Activated naive CD8-positive, alpha-beta T cell treated with anti-CD3 and anti-CD28 coated beads, Interleukin-2, amount 10 ng/mL, durations not matched to agents 7 days and 5 days (primary cell): Measurements from ENCODE around the gene ZGPAT. TPM values are rescaled to one million over a fixed set of nuclear protein-coding genes. Genes with fewer than 3 reads are reported as not detected.
A peak's percentile ranks its signal among the peaks of the same experiment; 100 is the strongest.

Experiments used
- ATAC-seq: fragments of 150-1000 bp; cut with Tn5 transposase; one replicate; pipeline ENCODE4 v1.10.0; 2021; ENCODE audit warnings: low read depth, moderate library complexity
- POLR2A ChIA-PET: fragments of 350-600 bp; sonication (Branson Sonifier 250); formaldehyde crosslinking; loops from one replicate; lab custom pipeline; 2021; ENCODE audit warnings: antibody characterized with exemption; lab: Charles Lee
- DNase-seq: peaks from one replicate; pipeline ENCODE4 v3.0.0; 2021
- H3K27ac Mint-ChIP-seq: one replicate; pipeline ENCODE4 v1.8.0; 2022; ENCODE audit warnings: mild to moderate bottlenecking, mixed read lengths
- H3K27me3 Mint-ChIP-seq: one replicate; pipeline ENCODE4 v1.8.0; 2022; ENCODE audit warnings: mild to moderate bottlenecking, moderate library complexity, mixed read lengths
- H3K36me3 Mint-ChIP-seq: one replicate; pipeline ENCODE4 v1.8.0; 2021; ENCODE audit warnings: mild to moderate bottlenecking, mixed read lengths
- H3K4me1 Mint-ChIP-seq: one replicate; pipeline ENCODE4 v1.8.0; 2021; ENCODE audit warnings: mixed read lengths
- H3K4me3 Mint-ChIP-seq: one replicate; pipeline ENCODE4 v1.8.0; 2022; ENCODE audit warnings: mild to moderate bottlenecking, moderate library complexity, mixed read lengths
- H3K9me3 Mint-ChIP-seq: one replicate; pipeline ENCODE4 v1.8.0; 2021; ENCODE audit warnings: mixed read lengths
- total RNA-seq, 2 experiments: library from RNA; stranded (reverse); gene quantifications; one replicate each; pipeline ENCODE4 v1.2.3, GENCODE V29; 2021

Gene ZGPAT
- total RNA-seq, 2 experiments from 2014 or later: 43.0 to 44.5 TPM

DNA sequence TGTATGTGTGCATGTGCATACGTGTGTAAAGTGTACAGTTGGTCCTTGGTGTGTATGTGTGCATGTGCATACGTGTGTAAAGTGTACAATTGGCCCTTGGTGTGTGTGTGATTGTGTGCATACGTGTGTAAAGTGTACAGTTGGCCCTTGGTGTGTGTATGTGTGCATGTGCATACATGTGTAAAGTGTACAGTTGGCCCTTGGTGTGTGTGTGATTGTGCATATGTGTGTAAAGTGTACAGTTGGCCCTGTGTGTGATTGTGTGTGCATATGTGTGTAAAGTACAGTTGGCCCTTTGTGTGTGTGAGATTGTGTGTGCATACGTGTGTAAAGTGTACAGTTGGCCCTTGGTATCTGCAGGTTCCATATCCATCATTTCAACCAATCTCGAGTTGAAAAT lies 23.6 kb downstream of the ZGPAT start:
- Mint-ChIP-seq H3K36me3 (peaks cover 22% of the 10 kb centered on the region), H3K4me3 (no peak overlapping the region), H3K27ac (no peak overlapping the region), H3K9me3 (peaks cover 2% of the 10 kb centered on the region), H3K4me1 (peaks cover 30% of the 10 kb centered on the region), H3K27me3 (no peaks in the 10 kb centered on the region)
- POLR2A ChIA-PET: interaction anchor here (0.7 to 4.2 kb wide), 2 partner anchors 23 to 515 kb away, joined by 3 to 21 read pairs; partner anchors contain the start of genes ARFRP1 and ZGPAT
- ATAC-seq: no peak
- DNase-seq: no peak

DNA sequence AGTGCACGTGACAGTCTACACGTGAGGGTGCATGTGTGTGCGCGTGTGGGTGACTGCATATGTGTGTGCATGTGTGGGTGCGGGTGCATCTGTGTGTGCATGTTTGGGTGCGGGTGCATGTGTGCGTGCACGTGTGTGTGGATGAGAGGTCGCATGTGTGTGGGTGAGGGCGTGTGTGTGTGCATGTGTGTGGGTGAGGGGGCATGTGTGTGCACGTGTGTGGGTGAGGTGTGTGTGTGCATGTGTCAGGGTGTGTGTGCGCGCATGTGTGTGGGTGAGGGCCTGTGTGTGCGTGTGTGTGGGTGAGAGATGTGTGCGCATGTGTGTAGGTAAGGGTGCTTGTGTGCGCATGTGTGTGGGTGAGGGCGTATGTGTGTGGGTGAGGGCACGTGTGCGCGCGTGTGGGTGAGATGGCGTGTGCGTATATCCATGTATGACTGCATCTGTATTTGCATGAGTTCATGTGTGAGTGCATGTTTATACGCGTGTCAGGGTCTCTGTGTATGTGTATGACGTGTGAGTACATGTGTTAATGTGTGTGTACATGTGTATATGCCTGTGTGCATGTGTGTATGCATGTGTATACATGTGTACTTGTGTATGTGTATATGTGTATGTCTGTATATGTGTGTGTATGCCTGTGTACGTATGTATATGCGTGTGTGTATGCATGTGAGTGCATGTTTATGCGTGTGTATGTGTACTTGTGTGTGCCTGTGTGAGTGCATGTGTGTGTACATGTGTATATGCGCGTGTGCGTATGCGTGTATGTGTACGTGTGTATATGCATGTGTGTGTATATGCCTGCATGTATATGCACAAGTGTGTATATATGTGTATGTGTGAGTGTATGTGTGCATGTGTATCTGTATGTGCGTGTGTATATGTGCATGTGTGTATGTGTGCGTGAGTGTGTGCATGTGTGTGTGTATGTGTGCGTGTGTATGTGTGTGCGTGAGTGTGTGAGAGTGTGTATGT lies 24.6 kb downstream of the ZGPAT start:
- Mint-ChIP-seq H3K36me3 (peaks cover 15% of the 10 kb centered on the region), H3K4me3 (no peak overlapping the region), H3K9me3 (no peaks in the 10 kb centered on the region)

DNA sequence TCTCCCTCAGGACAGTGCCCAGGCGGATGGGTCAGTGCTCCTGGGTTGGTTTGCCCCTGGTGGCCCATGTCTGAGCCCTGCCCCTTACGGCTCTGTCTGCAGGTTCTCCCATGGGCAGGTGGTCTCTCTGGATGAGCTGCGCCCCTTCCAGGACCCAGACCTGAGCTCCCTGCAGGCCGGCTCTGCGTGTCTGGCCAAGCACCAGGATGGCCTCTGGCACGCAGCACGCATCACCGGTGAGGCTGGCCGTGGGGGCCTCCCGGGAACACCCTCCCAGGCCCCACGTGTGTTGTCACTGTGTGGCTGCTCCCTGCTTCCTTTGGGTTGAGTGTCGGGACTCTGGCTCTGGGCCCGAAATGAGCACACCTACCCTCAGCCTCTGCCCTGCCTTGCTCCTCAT lies 25.3 kb downstream of the ZGPAT start:
- H3K4me1 Mint-ChIP-seq: peaks cover 20% of the 10 kb centered on the region
- no peak overlapping the region for H3K4me3 Mint-ChIP-seq
- ATAC-seq (no peak), DNase-seq (no peak)
- H3K27me3 Mint-ChIP-seq: no peaks in the 10 kb centered on the region
- no peaks in the 10 kb centered on the region for H3K9me3 Mint-ChIP-seq
- no peak overlapping the region for H3K27ac Mint-ChIP-seq
- H3K36me3 Mint-ChIP-seq: peaks cover 13% of the 10 kb centered on the region
- POLR2A ChIA-PET: interaction anchor here (0.7 kb wide), 1 partner anchor 31 kb away, joined by 3 read pairs; no protein-coding TSS in a partner anchor

More for the DNA sequence above, 24.6 kb downstream of the ZGPAT start:
- no peak overlapping the region for H3K27ac Mint-ChIP-seq
- no peak for ATAC-seq
- no peaks in the 10 kb centered on the region for H3K27me3 Mint-ChIP-seq
- H3K4me1 Mint-ChIP-seq: peaks cover 26% of the 10 kb centered on the region
- DNase-seq: no peak
- POLR2A ChIA-PET: no interaction called here

DNA sequence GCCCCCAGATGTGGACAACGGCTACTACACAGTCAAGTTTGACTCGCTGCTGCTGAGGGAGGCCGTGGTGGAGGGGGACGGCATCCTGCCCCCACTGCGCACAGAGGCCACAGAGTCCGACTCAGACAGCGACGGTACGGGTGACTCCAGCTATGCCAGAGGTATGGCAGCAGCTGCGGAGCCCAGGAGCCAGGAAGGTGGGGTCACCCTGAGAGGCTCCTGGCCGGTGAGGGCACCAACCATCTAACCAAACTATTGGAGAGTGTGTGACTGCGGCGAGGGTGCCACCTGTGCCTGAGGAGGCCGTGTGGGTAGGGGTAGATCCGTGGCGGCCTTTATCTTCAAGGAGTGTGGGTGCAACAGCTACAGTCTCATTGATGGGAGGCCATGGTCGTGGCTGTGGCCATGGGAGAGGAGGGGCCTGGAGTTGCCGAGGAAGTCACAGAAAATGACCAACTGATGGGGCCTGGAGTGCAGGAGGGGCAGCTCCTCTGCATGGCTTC lies 25.8 kb downstream of the ZGPAT start:
- H3K36me3 Mint-ChIP-seq: peaks cover 13% of the 10 kb centered on the region
- POLR2A ChIA-PET: interaction anchor here (0.7 to 6.4 kb wide), 2 partner anchors 26 to 31 kb away, joined by 3 to 98 read pairs; partner anchors contain the start of genes ARFRP1 and ZGPAT
- H3K27ac Mint-ChIP-seq: peak overlapping the region; percentile 75
- H3K27me3 Mint-ChIP-seq: no peaks in the 10 kb centered on the region
- ATAC-seq (no peak), DNase-seq (no peak)
- peaks cover 14% of the 10 kb centered on the region for H3K4me1 Mint-ChIP-seq
- peak overlapping the region; percentile 2 for H3K4me3 Mint-ChIP-seq
- no peaks in the 10 kb centered on the region for H3K9me3 Mint-ChIP-seq

DNA sequence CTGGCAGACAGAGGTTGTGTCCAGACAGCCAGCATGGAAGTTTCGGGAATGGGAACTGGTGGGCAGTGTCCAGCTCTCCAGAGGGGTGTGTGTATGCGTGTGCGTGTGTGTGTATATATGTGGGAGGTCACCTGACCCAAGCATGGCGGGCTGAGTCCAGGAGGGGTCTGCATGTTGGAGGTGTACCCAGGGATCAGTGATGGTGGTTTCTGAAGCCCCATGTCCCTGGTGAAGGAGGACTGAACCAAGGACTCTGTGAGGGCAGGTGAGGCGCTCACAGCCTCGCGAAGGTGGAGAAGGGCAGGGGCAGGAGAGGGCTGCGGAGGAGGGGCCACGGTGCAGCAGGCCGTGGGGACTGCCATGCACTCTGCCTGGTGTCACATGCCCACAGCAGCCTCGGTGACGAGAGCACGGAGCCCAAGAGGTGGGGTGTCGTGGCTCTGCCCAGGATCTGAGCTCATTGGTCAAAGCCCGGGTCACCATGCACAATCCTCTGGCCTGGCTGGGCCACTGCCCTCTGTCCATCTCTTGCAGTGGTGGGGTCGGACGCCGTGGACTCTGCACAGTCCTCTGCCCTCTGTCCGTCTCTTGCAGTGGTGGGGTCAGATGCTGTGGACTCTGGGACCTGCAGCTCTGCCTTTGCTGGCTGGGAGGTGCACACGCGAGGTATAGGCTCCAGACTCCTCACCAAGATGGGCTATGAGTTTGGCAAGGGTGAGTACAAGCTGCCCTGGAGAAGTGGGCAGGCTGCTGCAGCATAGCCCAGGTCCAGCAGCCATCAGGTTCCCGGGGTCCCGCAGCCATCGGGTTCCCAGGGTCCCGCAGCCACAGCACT lies 26.5 kb downstream of the ZGPAT start:
- peaks cover 13% of the 10 kb centered on the region for H3K36me3 Mint-ChIP-seq
- POLR2A ChIA-PET: interaction anchor here (6.4 kb wide), 1 partner anchor 26 kb away, joined by 98 read pairs; the partner anchor contains the start of genes ARFRP1 and ZGPAT

DNA sequence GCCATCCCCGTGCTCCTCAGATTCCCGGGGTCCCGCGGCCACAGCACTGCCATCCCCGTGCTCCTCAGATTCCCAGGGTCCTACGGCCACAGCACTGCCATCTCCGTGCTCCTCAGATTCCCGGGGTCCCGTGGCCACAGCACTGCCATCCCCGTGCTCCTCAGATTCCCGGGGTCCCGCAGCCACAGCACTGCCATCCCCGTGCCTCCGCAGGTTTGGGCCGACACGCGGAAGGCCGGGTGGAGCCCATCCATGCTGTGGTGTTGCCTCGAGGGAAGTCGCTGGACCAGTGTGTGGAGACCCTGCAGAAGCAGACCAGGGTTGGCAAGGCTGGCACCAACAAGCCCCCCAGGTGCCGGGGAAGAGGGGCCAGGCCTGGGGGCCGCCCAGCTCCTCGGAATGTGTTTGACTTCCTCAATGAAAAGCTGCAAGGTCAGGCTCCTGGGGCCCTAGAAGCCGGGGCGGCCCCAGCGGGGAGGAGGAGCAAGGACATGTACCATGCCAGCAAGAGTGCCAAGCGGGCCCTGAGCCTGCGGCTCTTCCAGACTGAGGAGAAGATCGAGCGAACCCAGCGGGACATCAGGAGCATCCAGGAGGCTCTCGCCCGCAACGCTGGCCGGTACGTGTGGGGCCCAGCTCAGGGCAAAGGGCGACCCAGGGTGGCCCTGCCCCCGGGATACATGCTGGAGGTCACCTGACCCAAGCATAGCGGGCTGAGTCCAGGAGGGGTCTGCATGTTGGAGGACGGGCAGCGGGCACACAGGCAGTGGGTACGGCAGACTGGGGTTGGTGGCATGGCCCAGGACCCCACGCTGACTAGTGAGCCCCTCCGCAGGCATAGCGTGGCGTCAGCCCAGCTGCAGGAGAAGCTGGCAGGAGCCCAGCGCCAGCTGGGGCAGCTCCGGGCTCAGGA lies 27.4 kb downstream of the ZGPAT start:
- H3K4me3 Mint-ChIP-seq: peak overlapping the region; percentile 88
- peaks cover 10% of the 10 kb centered on the region for H3K36me3 Mint-ChIP-seq
- no peaks in the 10 kb centered on the region for H3K27me3 Mint-ChIP-seq
- POLR2A ChIA-PET: interaction anchor here (0.6 to 6.4 kb wide), 8 partner anchors 7 to 343 kb away, joined by 3 to 98 read pairs (median 5); partner anchors contain the start of genes ARFRP1, PPDPF, TPD52L2 and ZGPAT
- DNase-seq: peak; percentile 46
- no peak for ATAC-seq
- H3K27ac Mint-ChIP-seq: peak overlapping the region; percentile 95
- H3K9me3 Mint-ChIP-seq: no peaks in the 10 kb centered on the region
- peaks cover 14% of the 10 kb centered on the region for H3K4me1 Mint-ChIP-seq

More for the DNA sequence above, 26.5 kb downstream of the ZGPAT start:
- peak overlapping the region; percentile 2 for H3K4me3 Mint-ChIP-seq
- H3K4me1 Mint-ChIP-seq: peaks cover 14% of the 10 kb centered on the region
- H3K27ac Mint-ChIP-seq: peak overlapping the region; percentile 75
- ATAC-seq (no peak), DNase-seq (no peak)
- no peaks in the 10 kb centered on the region for H3K27me3 Mint-ChIP-seq
- H3K9me3 Mint-ChIP-seq: no peaks in the 10 kb centered on the region

DNA sequence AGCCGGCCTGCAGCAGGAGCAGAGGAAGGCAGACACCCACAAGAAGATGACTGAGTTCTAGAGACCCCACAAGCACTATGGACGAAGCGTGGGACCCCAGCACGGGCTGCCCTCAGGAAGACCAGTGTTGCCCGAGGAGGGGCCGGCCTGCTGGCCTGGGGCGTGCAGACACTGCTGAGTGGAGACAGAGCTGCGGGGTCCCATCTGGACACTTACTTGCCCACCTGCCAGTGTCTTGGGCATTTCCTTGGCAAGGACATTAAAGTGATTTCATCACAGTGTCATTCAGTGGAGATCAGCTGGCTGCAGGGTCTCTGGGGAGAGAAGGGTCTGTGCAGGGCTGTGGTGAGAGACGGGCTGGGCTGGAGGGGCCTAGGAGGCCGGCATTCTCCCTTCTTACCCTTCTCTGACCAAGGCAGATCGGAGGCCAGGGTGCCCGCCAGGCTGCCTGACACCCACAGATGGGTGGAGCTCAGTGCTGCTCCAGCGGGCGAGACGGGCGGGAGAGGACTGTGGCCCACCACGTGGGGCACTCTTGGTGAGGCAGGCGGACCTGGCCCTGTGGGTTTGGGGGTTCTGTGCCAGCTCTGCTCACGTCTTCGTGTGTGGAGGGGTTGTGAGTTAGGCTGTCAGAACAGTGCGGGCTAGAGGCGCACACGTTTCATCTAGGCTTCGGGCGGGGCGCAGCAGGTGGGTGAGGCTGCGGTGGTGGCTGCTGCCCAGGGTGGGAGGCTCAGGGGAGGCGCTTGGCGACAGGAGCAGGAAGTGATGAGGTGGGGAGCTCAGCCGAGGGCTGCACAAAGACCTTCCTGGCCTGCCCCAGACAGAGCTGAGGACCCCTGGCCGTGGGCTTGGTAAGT lies 28.2 kb downstream of the ZGPAT start, which contains the start of gene LIME1:
Gene LIME1, plus strand, starts transcription at position 806 of the 860 bp plus-strand sequence. CDS start 886 bp downstream, outside the sequence.
- H3K4me1 Mint-ChIP-seq: peaks cover 14% of the 10 kb centered on the region
- peak within 1 kb of the TSS; percentile 95 for H3K27ac Mint-ChIP-seq
- H3K4me3 Mint-ChIP-seq: peak within 1 kb of the TSS; percentile 88
- POLR2A ChIA-PET: interaction anchor here (0.6 to 6.4 kb wide), 13 partner anchors 8 to 342 kb away, joined by 3 to 98 read pairs (median 4); partner anchors contain the start of genes ARFRP1, PPDPF, TPD52L2 and ZGPAT
- H3K9me3 Mint-ChIP-seq: no peaks in the 10 kb centered on the region
- H3K27me3 Mint-ChIP-seq: no peaks in the 10 kb centered on the region
- H3K36me3 Mint-ChIP-seq: peaks cover 8% of the 10 kb centered on the region
- ATAC-seq (peak; percentile 53), DNase-seq (peak; percentile 84)

DNA sequence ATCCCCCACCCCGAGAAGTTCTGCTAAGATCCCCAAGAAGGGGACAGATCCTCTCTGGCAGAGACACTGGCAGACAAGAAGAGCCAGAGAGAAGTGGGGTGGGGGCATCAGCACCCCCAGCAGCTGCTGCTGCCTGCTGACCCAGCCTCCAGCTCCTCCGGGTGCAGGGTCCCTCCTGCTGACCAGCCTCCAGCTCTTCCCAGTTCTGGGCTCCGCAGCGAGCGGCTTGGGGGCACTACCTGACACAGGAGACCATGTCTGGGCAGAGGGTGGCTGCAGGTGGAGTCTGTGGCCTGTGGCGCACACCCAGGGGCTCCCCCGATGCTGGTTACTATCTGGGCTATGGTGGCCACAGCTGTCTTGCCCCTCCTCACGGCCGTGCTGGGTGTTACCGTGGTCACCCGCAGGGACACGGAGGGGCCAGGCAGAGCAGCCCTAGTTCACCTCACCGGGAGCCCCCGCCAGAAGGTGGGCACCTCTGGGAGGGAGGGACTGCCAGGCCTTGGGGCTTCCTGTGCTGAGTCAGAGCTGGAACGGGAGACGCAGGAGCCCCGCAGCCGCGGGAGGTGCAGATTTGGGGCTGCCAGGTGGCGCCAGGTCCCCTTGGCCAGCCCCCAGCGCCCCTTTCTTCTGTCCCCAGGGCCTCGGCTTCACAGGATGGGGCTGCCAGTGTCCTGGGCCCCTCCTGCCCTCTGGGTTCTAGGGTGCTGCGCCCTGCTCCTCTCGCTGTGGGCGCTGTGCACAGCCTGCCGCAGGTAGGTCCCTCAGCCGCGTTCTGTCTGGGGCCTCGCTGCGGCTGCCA lies 29.3 kb downstream of the ZGPAT start:
- DNase-seq (peak; percentile 81), ATAC-seq (peak; percentile 21)
- no peaks in the 10 kb centered on the region for H3K27me3 Mint-ChIP-seq
- H3K9me3 Mint-ChIP-seq: no peaks in the 10 kb centered on the region
- H3K4me1 Mint-ChIP-seq: peaks cover 14% of the 10 kb centered on the region
- peaks cover 8% of the 10 kb centered on the region for H3K36me3 Mint-ChIP-seq
- H3K4me3 Mint-ChIP-seq: peak overlapping the region; percentile 88
- peak overlapping the region; percentile 95 for H3K27ac Mint-ChIP-seq
- POLR2A ChIA-PET: interaction anchor here (1.0 to 6.4 kb wide), 12 partner anchors 9 to 199 kb away, joined by 3 to 98 read pairs (median 4); partner anchors contain the start of genes ARFRP1, TPD52L2 and ZGPAT

DNA sequence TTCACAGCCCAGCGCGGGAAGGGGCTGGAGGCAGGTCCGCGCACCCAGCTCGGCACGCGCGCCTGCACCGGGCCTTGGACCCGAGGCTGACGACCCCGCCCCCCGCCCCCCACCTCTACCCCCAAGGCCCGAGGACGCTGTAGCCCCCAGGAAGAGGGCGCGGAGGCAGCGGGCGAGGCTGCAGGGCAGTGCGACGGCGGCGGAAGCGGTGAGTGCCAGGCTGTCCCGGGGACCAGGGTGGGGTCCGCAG lies 29.8 kb downstream of the ZGPAT start:
- H3K36me3 Mint-ChIP-seq: peaks cover 8% of the 10 kb centered on the region
- DNase-seq: no peak
- POLR2A ChIA-PET: interaction anchor here (1.0 to 6.4 kb wide), 6 partner anchors 9 to 96 kb away, joined by 3 to 98 read pairs (median 6); partner anchors contain the start of genes ARFRP1 and ZGPAT
- H3K9me3 Mint-ChIP-seq: no peaks in the 10 kb centered on the region
- peak overlapping the region; percentile 88 for H3K4me3 Mint-ChIP-seq
- peaks cover 14% of the 10 kb centered on the region for H3K4me1 Mint-ChIP-seq
- ATAC-seq: no peak
- H3K27me3 Mint-ChIP-seq: no peaks in the 10 kb centered on the region
- H3K27ac Mint-ChIP-seq: no peak overlapping the region

DNA sequence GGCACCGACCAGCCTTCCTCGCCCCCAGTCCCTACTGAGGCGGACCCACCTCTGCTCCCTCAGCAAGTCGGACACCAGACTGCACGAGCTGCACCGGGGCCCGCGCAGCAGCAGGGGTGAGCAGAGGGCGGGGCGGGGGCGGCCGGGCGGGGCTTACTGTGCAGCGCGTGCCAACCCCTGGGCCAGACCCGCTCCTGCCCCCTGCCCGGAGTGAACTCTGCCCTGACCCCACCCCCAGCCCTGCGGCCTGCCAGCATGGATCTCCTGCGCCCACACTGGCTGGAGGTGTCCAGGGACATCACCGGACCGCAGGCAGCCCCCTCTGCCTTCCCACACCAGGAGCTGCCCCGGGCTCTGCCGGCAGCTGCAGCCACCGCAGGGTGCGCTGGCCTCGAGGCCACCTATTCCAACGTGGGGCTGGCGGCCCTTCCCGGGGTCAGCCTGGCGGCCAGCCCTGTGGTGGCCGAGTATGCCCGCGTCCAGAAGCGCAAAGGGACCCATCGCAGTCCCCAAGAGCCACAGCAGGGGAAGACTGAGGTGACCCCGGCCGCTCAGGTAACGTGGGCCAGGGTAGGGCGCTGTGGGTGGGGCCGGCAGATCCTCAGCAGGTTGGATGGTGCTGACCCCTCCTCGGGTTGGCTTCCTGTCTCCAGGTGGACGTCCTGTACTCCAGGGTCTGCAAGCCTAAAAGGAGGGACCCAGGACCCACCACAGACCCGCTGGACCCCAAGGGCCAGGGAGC lies 30.3 kb downstream of the ZGPAT start:
- POLR2A ChIA-PET: interaction anchor here (1.0 to 6.4 kb wide), 6 partner anchors 10 to 96 kb away, joined by 3 to 98 read pairs (median 6); partner anchors contain the start of genes ARFRP1 and ZGPAT
- no peak for ATAC-seq

More for the DNA sequence above, 30.3 kb downstream of the ZGPAT start:
- peak overlapping the region; percentile 25 for H3K27ac Mint-ChIP-seq
- peaks cover 14% of the 10 kb centered on the region for H3K4me1 Mint-ChIP-seq
- peaks cover 8% of the 10 kb centered on the region for H3K36me3 Mint-ChIP-seq
- DNase-seq: peak; percentile 69
- H3K4me3 Mint-ChIP-seq: peak overlapping the region; percentile 55
- no peaks in the 10 kb centered on the region for H3K27me3 Mint-ChIP-seq
- no peaks in the 10 kb centered on the region for H3K9me3 Mint-ChIP-seq
